Upper lobe of right lung (tissue), 1 donor: Measurements from ENCODE around the gene RBX1. TPM values are rescaled to one million over a fixed set of nuclear protein-coding genes. Genes with fewer than 3 reads are reported as not detected.

Source experiments
- ATAC-seq: fragments of 200-7000 bp; cut with Tn5 transposase; one replicate; pipeline ENCODE4 v1.9.1; 2020; ENCODE audit warnings: mild to moderate bottlenecking, moderate library complexity
- DNase-seq: peaks from one replicate; pipeline ENCODE4 v3.0.0-alpha.2; 2020
- H3K27ac ChIP-seq: fragments of 200-600 bp; one replicate; pipeline ENCODE4 v1.8.0; 2022
- H3K27me3 ChIP-seq: fragments of 200-600 bp; one replicate; pipeline ENCODE4 v1.8.0; 2022; ENCODE audit warnings: mild to moderate bottlenecking
- H3K36me3 ChIP-seq: fragments of 200-600 bp; one replicate; pipeline ENCODE4 v1.8.0; 2022
- H3K4me1 ChIP-seq: fragments of 200-600 bp; one replicate; pipeline ENCODE4 v1.8.0; 2022
- H3K4me3 ChIP-seq: fragments of 200-600 bp; one replicate; pipeline ENCODE4 v1.8.0; 2022; ENCODE audit warnings: mild to moderate bottlenecking
- H3K9me3 ChIP-seq: fragments of 200-600 bp; one replicate; pipeline ENCODE4 v1.8.0; 2022
- CTCF ChIP-seq: fragments of 200-600 bp; IDR thresholded peaks from one replicate; pipeline ENCODE4 v1.8.0; 2022; ENCODE audit warnings: antibody characterized with exemption
- intact Hi-C: fragments of 100-400 bp; cut with DNase I; formaldehyde crosslinking; loops from one replicate; pipeline ENCODE4 v1.11.0; 2022
- total RNA-seq: library from RNA; stranded (reverse); fragmentation: NEBNext Ultra II Directional; extraction: Animal tissue kit (Norgen Biotek cat#: 25700); gene quantifications from one replicate; pipeline ENCODE4 v1.2.1, GENCODE V29; 2021
- donor health status: DM: no; HTN: yes; CAD: no; lungs with severe emphysema.

Gene RBX1
- total RNA-seq, 1 donor from 2014 or later: 45.6 TPM

- intact Hi-C loops: no loop called here
- no peaks in the 10 kb centered on the region for H3K4me1 ChIP-seq
- DNase-seq (no peak), ATAC-seq (no peak)
- H3K4me3 ChIP-seq: no peak overlapping the region
- no peaks in the 10 kb centered on the region for H3K9me3 ChIP-seq
- TF ChIP-seq CTCF: no peak
- H3K36me3 ChIP-seq: peaks cover 37% of the 10 kb centered on the region
- no peaks in the 10 kb centered on the region for H3K27me3 ChIP-seq
- H3K27ac ChIP-seq: no peak overlapping the region
Measured at GRCh38 chr22:40920526-40920925, 30.7 kb upstream of the RBX1 start.

- no peaks in the 10 kb centered on the region for H3K9me3 ChIP-seq
- intact Hi-C loops: no loop called here
- peaks cover 44% of the 10 kb centered on the region for H3K36me3 ChIP-seq
- no peak overlapping the region for H3K4me3 ChIP-seq
- TF ChIP-seq CTCF: peak; percentile 75
- DNase-seq (no peak), ATAC-seq (peak; percentile 88)
- H3K27me3 ChIP-seq: no peaks in the 10 kb centered on the region
- no peaks in the 10 kb centered on the region for H3K4me1 ChIP-seq
- H3K27ac ChIP-seq: no peak overlapping the region
Measured at GRCh38 chr22:40922484-40923303, 28.5 kb upstream of the RBX1 start.

DNA sequence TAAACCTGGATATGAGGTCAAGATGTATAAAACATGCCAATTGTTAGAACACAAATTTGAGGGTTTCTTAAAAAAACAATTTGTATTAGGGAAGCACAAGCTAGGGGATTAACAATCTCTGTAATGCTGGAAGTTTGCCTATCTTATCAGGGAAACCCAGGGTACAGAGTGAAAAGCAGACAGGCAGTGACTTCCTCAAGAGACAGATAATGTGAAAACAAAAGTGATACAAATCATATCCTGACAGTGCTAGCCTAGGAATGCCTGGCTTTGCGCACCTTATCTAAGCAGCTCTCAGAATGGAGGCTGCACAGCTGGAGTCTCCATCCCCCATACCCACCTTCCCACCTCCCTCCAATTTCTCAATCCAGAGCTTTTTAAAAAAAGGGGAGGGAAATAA lies 22.5 kb upstream of the RBX1 start:
- H3K9me3 ChIP-seq: no peaks in the 10 kb centered on the region
- TF ChIP-seq CTCF: no peak
- no peak for ATAC-seq
- no peaks in the 10 kb centered on the region for H3K27me3 ChIP-seq
- H3K36me3 ChIP-seq: peaks cover 36% of the 10 kb centered on the region
- no peak overlapping the region for H3K4me3 ChIP-seq
- H3K27ac ChIP-seq: no peak overlapping the region
- no peak for DNase-seq
- H3K4me1 ChIP-seq: no peaks in the 10 kb centered on the region
- intact Hi-C loops: no loop called here

- H3K4me3 ChIP-seq: no peak overlapping the region
- no peak for ATAC-seq
- intact Hi-C loops: no loop called here
- TF ChIP-seq CTCF: no peak
- H3K36me3 ChIP-seq: peaks cover 10% of the 10 kb centered on the region
- H3K9me3 ChIP-seq: no peaks in the 10 kb centered on the region
- no peaks in the 10 kb centered on the region for H3K4me1 ChIP-seq
- no peak overlapping the region for H3K27ac ChIP-seq
- no peak for DNase-seq
- no peaks in the 10 kb centered on the region for H3K27me3 ChIP-seq
Measured at GRCh38 chr22:40932396-40932795, 18.8 kb upstream of the RBX1 start.

GRCh38 chr22:40939202-40939601 lies 12.0 kb upstream of the RBX1 start:
- Histone ChIP-seq H3K4me3 (no peak overlapping the region), H3K27me3 (no peaks in the 10 kb centered on the region), H3K27ac (no peak overlapping the region), H3K36me3 (no peaks in the 10 kb centered on the region), H3K4me1 (no peaks in the 10 kb centered on the region), H3K9me3 (no peaks in the 10 kb centered on the region)
- DNase-seq: no peak
- intact Hi-C loops: no loop called here
- no peak for TF ChIP-seq CTCF
- no peak for ATAC-seq
